ENCODE results near the gene NDUFS7. TPM values are rescaled to one million over a fixed set of nuclear protein-coding genes. Genes with fewer than 3 reads are reported as not detected.

NDUFS7 gene
- total RNA-seq, 2 experiments from 2014 or later: 132 to 147 TPM

DNA sequence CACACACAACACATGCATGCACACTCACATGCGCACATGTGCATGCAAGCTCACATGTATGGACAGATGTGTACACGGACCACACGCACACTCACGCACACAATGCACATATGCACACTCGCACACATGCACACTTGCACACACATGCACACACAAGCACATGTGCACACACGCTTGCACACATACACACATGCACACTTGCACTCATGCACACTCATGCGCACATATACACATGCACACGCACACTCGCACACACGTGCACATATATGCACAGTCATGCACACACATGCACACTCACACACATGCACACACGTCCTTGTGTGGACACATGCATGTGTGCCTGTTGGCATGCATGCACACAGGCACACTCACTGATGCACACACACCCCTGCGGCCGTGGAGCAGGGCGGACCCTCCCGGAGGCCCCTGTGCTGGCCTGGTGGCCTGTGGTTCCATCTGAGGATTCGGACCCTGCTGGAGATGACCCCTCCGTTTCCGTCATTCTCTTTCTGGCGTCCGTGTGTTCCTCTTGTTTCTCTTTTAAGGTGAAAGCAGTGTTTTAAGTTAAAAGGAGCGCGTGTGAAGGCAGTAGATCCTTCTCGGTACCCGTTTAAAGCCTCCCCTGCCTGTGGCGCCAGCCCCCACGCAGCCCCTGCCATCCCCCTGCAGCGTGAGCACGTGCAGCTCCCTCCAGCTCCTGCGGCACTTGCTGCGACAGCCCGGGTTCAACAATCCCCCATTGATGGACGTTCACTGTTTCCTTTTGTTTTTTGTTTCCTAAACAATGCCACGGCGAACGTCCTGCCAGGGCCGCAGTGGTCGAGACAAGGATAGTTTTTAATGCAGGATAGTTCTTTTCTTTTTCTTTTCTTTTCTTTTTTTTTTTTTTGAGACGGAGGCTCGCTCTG, 5.6 kb downstream of the NDUFS7 start:
- CTCF ChIA-PET (ENCODE audit: unreplicated experiment): no interaction called here
- Histone ChIP-seq H3K4me1 (ENCODE audit: insufficient read depth, low read length, poor library complexity, severe bottlenecking) (peaks cover 6% of the 10 kb centered on the region), H3K36me3 (ENCODE audit: insufficient read depth, low read length) (peaks cover 64% of the 10 kb centered on the region), H2AFZ (ENCODE audit: low read length) (no peak overlapping the region), H3K9me3 (ENCODE audit: low read length) (no peaks in the 10 kb centered on the region), H3K79me2 (ENCODE audit: insufficient read depth, low read depth, low read length) (peaks cover 15% of the 10 kb centered on the region), H3K4me2 (ENCODE audit: low read length) (no peak overlapping the region), H3K27ac (ENCODE audit: low read depth, low read length, poor library complexity, severe bottlenecking) (no peak overlapping the region), H3K9me2 (ENCODE audit: insufficient read depth, low read length) (no peaks in the 10 kb centered on the region), H4K20me1 (ENCODE audit: insufficient read depth, low read length) (no peaks in the 10 kb centered on the region), H3K4me3 (ENCODE audit: low read depth, low read length, poor library complexity, severe bottlenecking) (no peak overlapping the region)
- TF ChIP-seq, protein P1, sequence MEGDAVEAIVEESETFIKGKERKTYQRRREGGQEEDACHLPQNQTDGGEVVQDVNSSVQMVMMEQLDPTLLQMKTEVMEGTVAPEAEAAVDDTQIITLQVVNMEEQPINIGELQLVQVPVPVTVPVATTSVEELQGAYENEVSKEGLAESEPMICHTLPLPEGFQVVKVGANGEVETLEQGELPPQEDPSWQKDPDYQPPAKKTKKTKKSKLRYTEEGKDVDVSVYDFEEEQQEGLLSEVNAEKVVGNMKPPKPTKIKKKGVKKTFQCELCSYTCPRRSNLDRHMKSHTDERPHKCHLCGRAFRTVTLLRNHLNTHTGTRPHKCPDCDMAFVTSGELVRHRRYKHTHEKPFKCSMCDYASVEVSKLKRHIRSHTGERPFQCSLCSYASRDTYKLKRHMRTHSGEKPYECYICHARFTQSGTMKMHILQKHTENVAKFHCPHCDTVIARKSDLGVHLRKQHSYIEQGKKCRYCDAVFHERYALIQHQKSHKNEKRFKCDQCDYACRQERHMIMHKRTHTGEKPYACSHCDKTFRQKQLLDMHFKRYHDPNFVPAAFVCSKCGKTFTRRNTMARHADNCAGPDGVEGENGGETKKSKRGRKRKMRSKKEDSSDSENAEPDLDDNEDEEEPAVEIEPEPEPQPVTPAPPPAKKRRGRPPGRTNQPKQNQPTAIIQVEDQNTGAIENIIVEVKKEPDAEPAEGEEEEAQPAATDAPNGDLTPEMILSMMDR (conservative IDR thresholded peaks at IDR 0.05; ENCODE audit: low read length): no peak
- TF ChIP-seq EZH2phosphoT487 (IDR thresholded peaks at IDR 0.05; ENCODE audit: borderline replicate concordance, low read depth, low read length): no peak
- intact Hi-C loops (cut with micrococcal nuclease; ENCODE audit: unreplicated experiment): no loop called here
- no peak for DNase-seq (ENCODE audit: low spot score)
- POLR2A ChIA-PET: no interaction called here
- BruUV-seq (replicated peaks): no TSS peak

DNA sequence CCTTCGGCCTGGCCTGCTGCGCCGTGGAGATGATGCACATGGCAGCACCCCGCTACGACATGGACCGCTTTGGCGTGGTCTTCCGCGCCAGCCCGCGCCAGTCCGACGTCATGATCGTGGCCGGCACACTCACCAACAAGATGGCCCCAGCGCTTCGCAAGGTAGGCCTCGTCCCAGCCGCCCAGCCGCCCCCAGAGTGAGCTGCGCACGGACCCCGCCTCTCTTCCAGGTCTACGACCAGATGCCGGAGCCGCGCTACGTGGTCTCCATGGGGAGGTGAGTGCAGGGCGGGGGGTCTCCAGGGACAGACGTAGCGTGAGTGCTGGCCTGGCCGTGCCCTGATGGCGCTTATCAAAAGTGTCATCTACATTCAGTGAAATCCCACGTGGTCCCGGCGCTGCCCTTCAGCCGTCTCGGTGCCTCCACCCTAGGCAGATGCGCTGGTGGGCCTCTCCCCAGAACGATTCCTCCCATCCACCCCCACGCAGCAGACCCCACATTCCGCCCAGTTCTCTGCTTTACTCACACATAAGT, 7.2 kb downstream of the NDUFS7 start:
- intact Hi-C loops (cut with micrococcal nuclease; ENCODE audit: unreplicated experiment): no loop called here
- BruUV-seq (replicated peaks): no TSS peak
- POLR2A ChIA-PET: no interaction called here

More for the DNA sequence above, 7.2 kb downstream of the NDUFS7 start:
- H3K79me2 ChIP-seq (ENCODE audit: insufficient read depth, low read depth, low read length): no peaks in the 10 kb centered on the region
- no peak overlapping the region for H3K27ac ChIP-seq (ENCODE audit: low read depth, low read length, poor library complexity, severe bottlenecking)
- no peak overlapping the region for H2AFZ ChIP-seq (ENCODE audit: low read length)
- CTCF ChIA-PET (ENCODE audit: unreplicated experiment): no interaction called here
- no peaks in the 10 kb centered on the region for H3K9me3 ChIP-seq (ENCODE audit: low read length)
- H3K4me2 ChIP-seq (ENCODE audit: low read length): no peak overlapping the region
- H3K4me3 ChIP-seq (ENCODE audit: low read depth, low read length, poor library complexity, severe bottlenecking): no peak overlapping the region
- H4K20me1 ChIP-seq (ENCODE audit: insufficient read depth, low read length): no peaks in the 10 kb centered on the region
- no peaks in the 10 kb centered on the region for H3K9me2 ChIP-seq (ENCODE audit: insufficient read depth, low read length)
- no peak for DNase-seq (ENCODE audit: low spot score)
- H3K36me3 ChIP-seq (ENCODE audit: insufficient read depth, low read length): peaks cover 72% of the 10 kb centered on the region
- TF ChIP-seq, protein P1 (conservative IDR thresholded peaks at IDR 0.05; ENCODE audit: low read length): no peak
- TF ChIP-seq EZH2phosphoT487 (IDR thresholded peaks at IDR 0.05; ENCODE audit: borderline replicate concordance, low read depth, low read length): no peak
- H3K4me1 ChIP-seq (ENCODE audit: insufficient read depth, low read length, poor library complexity, severe bottlenecking): no peaks in the 10 kb centered on the region
